GDM1 (cell line): ENCODE measurements around the gene NHLRC1.

Source experiments
- DNase-seq: peaks from one replicate; lab custom pipeline; 2025; lab: John Stamatoyannopoulos, UW

The NHLRC1 gene

DNA sequence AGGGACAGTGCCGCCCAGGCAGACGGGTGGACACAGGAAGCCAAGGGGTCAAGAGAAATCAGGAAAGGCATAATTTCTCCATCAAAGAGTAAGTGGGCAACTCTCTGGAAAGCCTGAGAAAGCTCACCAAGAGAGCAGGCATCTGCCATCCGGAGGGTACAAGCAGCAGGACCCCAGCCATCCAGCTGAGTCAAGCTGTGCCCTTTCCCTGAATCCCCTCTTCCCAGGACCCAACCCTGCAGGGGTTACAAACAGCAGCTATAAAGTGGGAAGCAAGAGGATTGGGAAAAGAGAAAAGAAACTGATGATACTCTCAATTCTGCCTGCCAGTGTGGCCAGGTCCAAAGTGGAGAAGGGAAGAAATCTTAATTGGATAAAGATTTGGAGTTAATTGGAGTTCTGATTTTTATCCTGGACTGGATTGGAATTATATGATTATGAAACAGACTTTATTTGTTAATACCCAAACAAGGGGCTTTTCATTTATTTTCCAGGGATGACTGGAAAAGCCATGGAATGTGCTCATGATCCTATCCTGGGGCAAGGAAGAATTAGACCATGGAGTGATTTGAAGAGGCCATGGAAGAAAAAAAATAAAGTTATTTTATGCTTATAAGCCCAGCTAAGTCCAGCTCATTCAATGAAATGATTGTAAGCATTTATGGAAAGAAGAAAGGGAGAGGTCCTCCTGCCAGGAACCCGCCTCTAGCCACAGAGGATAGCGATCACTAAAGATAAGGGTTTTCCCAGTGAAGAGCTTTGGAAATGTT is 34.9 kb downstream of the NHLRC1 start:
- no peak for DNase-seq

DNA sequence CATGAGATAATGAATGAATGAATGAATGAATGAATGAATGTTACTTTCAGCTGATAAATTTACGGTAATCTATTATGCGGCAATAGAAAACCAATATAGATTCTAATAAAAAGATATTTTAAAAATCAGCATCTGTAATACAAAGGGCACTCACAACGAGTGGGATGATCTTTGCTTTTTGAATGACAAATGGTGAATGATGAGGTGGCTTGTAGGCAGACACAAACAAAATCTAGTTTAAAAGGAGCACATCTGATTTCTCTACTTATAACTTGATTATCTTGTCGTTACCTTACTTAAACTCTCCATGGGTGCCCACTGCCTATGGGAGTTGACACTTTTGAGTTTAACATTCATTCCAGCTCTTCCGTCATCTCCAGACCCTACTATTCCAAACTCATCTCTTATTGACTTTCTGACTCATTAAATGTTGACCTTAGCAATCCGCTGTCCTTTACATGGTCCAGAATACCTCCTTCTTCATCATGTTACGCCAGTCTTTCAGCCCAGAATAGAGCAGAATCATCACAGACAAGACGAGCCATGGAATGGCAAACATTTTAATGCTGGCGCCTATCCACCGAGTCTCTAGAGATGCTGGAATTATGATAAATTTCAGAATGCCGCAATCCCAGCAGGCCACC is 41.3 kb downstream of the NHLRC1 start:
- DNase-seq, result no peak

DNA sequence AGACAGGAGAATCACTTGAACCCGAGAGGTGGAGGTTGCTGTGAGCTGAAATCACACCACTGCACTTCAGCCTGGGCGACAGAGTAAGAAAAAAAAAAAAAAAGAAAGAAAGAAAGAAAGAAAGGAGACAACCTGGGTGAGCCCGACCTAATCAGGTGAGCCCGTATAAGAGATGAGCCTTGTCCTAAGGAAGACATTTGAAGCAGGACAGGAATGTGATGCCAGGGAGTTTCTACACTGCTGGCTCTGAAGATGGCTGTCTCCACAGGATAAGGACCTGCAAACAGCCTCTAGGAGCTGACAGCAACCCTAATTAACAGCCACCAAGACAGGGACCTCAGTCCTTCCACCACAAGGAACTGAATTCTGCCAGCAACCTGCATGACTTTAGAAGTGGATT is 41.9 kb downstream of the NHLRC1 start:
- no peak for DNase-seq

GRCh38 chr6:18078866-18079265 is 43.6 kb downstream of the NHLRC1 start:
- DNase-seq, result no peak

- no peak for DNase-seq
Measured at GRCh38 chr6:18076231-18076630, 46.2 kb downstream of the NHLRC1 start.

GRCh38 chr6:18072841-18073240 is 49.6 kb downstream of the NHLRC1 start:
- DNase-seq, result no peak

DNA sequence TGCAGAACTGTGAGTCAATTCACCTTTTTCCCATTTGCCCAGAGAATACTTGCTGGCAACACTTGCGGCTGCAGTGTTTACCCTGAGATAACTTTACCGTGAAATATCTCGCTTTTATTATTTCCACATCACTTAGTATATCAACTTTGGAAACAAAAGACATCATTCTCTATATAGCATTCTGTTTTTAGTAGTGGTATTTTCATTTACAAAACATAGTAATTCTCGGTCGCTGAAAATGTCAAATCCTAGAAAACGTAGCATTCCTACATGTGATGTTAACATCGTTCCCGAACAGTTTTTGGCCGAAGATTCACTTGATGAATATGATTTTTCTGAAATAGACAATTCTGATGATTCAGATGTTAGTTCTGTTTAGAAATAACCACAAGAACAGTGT is 52.0 kb downstream of the NHLRC1 start:
- DNase-seq, result no peak
